GM10266 (cell line): ENCODE results near the gene IPPK.

ENCODE experiments used
- DNase-seq: peaks from one replicate; pipeline ENCODE4 v3.0.0; 2012; ENCODE audit errors: extremely low spot score
- CTCF ChIP-seq: IDR thresholded peaks from 2 replicates; pipeline ENCODE4 v1.5.1; 2012; ENCODE audit warnings: mild to moderate bottlenecking, low read depth; ENCODE audit not compliant: control insufficient read depth, insufficient read depth; ENCODE audit errors: missing control alignments

IPPK gene

DNA sequence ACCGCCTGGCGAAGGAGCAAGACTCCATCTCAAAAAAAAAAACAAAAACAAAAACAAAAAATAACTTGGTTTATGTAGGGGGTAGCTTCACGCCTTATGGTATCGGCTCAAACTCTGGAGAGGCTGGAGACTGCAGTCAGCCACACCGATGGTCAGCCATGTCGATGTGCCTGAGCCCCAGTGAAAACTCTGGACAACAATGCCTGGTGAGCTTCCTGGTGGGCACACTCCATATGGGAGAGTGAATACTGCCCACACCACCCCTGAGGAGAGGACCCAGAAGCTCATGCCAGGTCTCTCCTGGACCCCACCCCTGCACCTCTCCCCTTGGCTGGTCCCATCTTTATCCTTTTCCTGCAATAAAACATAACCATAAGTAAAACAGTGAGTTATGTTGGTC, 19.6 kb downstream of the IPPK start:
- DNase-seq, result no peak
- TF ChIP-seq CTCF, result no peak

DNA sequence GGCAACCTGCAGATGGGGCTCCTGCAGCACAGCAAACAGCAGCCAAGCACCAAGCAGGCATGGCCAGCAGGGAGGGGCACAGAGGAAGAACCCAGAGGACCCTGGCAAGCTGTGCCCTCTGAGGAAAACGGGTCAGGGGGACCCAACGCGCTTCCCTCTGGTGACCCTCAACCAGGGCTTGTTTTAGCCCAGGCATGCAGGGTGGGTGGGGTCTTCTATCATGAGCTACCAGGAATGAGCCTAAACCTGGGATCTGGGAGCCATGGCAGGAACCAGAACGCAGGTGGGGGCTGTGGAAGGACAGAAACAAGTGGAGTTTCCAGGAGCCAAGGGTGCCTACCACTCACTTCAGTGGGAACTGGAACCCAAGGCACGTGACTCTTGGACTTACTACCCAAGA, 20.9 kb downstream of the IPPK start:
- no peak for TF ChIP-seq CTCF
- no peak for DNase-seq

DNA sequence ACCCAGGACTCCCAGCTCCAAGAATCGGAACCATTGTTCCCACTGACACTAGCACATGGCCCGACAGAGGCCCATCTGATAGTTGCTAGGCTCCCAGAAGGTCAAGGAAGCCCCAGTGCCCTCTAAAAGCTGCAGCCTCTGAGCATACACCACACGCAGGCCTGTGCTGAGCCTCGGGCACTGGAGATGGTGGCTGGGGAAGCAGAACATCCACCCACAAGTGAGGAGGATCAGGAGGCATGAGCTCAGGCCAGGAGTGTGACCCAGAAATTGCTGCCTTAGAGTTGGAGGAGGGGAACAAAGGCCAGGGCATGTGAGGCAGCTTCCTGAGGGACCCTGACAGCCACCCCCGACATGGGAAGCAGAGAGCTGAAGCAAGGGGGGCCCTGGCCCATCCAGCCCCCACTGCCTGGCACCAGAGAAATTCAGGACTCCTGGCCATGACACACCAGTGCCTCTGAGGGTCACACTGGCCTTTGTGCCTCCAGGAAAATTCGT, 21.4 kb downstream of the IPPK start:
- TF ChIP-seq CTCF, result no peak
- no peak for DNase-seq

DNA sequence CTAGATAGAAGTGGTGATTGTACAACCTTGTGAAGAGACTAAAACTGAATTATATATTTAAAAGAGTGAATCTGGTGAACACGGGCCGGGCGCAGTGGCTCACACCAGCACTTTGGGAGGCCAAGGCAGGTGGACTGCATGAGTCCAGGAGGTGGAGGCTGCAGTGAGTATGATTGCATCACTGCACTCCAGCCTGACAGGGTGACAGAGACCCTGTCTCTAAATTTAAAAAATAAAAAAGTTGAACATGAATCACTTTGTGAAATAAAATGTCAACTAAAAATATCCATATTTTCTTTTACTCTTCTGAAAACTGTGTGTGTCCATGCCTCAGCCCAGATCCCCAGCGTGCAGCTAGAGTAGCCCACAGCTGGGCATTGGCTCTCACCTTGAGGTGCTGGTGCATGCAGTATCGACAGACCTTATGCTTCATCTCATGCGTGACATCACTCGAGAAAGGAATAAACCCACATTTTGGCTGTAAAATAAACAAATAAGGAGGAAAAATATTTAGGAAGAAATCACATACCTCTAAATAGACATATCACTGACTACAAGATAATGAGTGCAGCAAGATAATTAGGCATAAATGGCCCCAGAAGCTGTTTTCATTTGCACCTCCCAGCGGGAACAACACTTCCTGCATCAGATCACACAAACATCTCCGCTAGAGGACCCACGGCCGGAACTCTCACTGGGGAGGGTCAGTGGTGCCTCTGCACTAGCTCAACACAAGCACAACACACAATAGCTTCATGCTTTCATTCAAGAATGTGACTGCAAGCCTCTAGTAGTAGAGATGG, 22.1 kb downstream of the IPPK start:
- TF ChIP-seq CTCF, result no peak
- no peak for DNase-seq

DNA sequence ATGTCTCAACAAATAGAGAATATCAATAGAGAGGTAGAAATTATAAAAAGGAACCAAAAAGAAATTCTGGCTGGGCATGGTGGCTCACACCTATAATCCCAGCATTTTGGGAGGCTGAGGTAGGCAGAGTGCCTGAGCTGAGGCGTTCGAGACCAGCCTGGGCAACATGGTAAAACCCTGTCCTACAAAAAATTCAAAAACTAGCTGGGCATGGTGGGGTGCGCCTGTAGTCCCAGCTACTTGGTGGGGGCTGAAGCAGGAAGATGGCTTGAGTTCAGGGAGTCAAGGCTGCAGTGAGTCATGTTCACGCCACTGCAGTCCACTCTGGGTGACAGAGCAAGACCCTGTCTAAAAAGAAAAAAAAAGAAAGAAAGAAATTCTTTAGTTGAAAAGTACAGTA, 24.9 kb downstream of the IPPK start:
- DNase-seq, result no peak
- TF ChIP-seq CTCF, result no peak

- no peak for TF ChIP-seq CTCF
- DNase-seq, result no peak
These were observed 25.7 kb downstream of the IPPK start for GRCh38 chr9:92644278-92644677.

DNA sequence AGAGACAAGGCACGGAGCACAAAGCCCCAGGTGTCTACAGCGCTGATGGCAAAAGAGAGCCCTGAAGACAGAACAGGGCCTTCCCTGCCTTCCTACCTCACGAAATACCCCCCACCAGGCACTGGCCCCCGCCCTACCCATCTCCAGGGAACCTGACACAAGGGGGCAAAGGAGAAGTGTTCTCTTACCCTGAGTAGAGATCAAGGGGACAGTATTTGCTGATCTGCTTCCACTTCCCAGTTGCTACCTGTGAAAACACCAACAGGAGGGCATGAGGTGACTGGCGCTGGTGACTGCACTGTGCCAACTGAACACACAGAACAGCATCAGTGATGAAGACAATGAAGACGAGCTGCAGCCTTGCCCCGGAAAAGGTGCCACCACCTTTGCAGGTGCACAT, 27.4 kb downstream of the IPPK start:
- DNase-seq, result no peak
- no peak for TF ChIP-seq CTCF
